ENCODE results near the gene DOCK4. TPM values are rescaled to one million over a fixed set of nuclear protein-coding genes. Genes with fewer than 3 reads are reported as not detected.

The DOCK4 gene
- total and polyA plus RNA-seq, 10 of the 15 experiments (the other 5 are each of a cell fraction or from before 2014, with no cell fraction given), result 0.03 to 0.73 (median 0.38) TPM

- TF ChIP-seq MLLT1 (IDR thresholded peaks at IDR 0.05), result no peak
- no peak for TF ChIP-seq IRF3 (IDR thresholded peaks at IDR 0.05)
- TF ChIP-seq RELA (IDR thresholded peaks at IDR 0.05; ENCODE audit: borderline replicate concordance, partially characterized antibody), result no peak
- TF ChIP-seq JUNB (IDR thresholded peaks at IDR 0.05), result no peak
- TF ChIP-seq CBX3 (IDR thresholded peaks at IDR 0.05; ENCODE audit: borderline replicate concordance, low read depth), result no peak
- no peak for TF ChIP-seq ZBTB33 (IDR thresholded peaks at IDR 0.05)
- TF ChIP-seq SUZ12 (IDR thresholded peaks at IDR 0.05; ENCODE audit: unreplicated experiment), result no peak
- no peak for TF ChIP-seq MEF2A (IDR thresholded peaks at IDR 0.05; ENCODE audit: insufficient read depth, low read depth, low read length)
- no peak for TF ChIP-seq KDM1A (IDR thresholded peaks at IDR 0.05; ENCODE audit: borderline replicate concordance)
- TF ChIP-seq STAT3 (IDR thresholded peaks at IDR 0.05; ENCODE audit: low read depth, low read length), result no peak
- no peak for TF ChIP-seq CEBPB (IDR thresholded peaks at IDR 0.05; ENCODE audit: borderline replicate concordance in 1 of 2, low read depth in 2 of 2, low read length in 2 of 2)
These were observed 137.2 kb downstream of the DOCK4 start (continued) for GRCh38 chr7:112068967-112069366.
